Neural cell (in vitro differentiated cells): ENCODE data around the gene SUPT3H. TPM values are rescaled to one million over a fixed set of nuclear protein-coding genes. Genes with fewer than 3 reads are reported as not detected.

Source experiments
- H2AFZ ChIP-seq: fragments of 200-600, 300-800 bp; sonication (generic), shearing (Covaris generic); 2 replicates; pipeline ENCODE4 v1.6.0; 2014; ENCODE audit warnings: low read depth, mild to moderate bottlenecking, antibody characterized with exemption, low read length, moderate library complexity
- H3F3A ChIP-seq: fragments of 200-600 bp; shearing (Covaris generic); 2 replicates; pipeline ENCODE4 v1.6.1; 2016; ENCODE audit warnings: mild to moderate bottlenecking, moderate library complexity, mixed read lengths, antibody characterized with exemption, low read length; ENCODE audit not compliant: insufficient read depth, poor library complexity, severe bottlenecking
- H3K27ac ChIP-seq: fragments of 200-600, 300-800 bp; sonication (generic), shearing (Covaris generic); 2 replicates; pipeline ENCODE4 v1.5.1; 2014; ENCODE audit warnings: mild to moderate bottlenecking, low read length, moderate library complexity
- H3K27me3 ChIP-seq: fragments of 300-800, 200-600 bp; sonication (generic), shearing (Covaris generic); 2 replicates; pipeline ENCODE4 v1.6.0; 2014; ENCODE audit warnings: mild to moderate bottlenecking, low read depth, low read length, moderate library complexity; ENCODE audit not compliant: insufficient read depth
- H3K36me3 ChIP-seq: fragments of 300-800, 200-600 bp; sonication (generic), shearing (Covaris generic); 2 replicates; pipeline ENCODE4 v1.5.1; 2014; ENCODE audit warnings: mild to moderate bottlenecking, antibody characterized with exemption, low read length, moderate library complexity; ENCODE audit not compliant: insufficient read depth
- H3K4me2 ChIP-seq: fragments of 300-800, 200-600 bp; sonication (generic), shearing (Covaris generic); 2 replicates; pipeline ENCODE4 v1.6.0; 2014; ENCODE audit warnings: mild to moderate bottlenecking, low read length
- H3K4me3 ChIP-seq: fragments of 300-800, 200-600 bp; sonication (generic), shearing (Covaris generic); 2 replicates; pipeline ENCODE4 v1.5.1; 2014; ENCODE audit warnings: mild to moderate bottlenecking, low read length, moderate library complexity
- H3K79me2 ChIP-seq: fragments of 200-600 bp; shearing (Covaris generic); replicated peaks from 2 replicates; pipeline ENCODE4 v1.6.0; 2014; ENCODE audit warnings: mild to moderate bottlenecking, low read length, moderate library complexity; ENCODE audit not compliant: insufficient read depth
- H3K9ac ChIP-seq: fragments of 300-800, 200-600 bp; sonication (generic), shearing (Covaris generic); 2 replicates; pipeline ENCODE4 v1.6.1; 2016; ENCODE audit warnings: mild to moderate bottlenecking, low read length, mixed read lengths
- H3K9me2 ChIP-seq: fragments of 200-600 bp; shearing (Covaris generic); 2 replicates; pipeline ENCODE4 v1.6.1; 2016; ENCODE audit warnings: mild to moderate bottlenecking, low read length, mixed read lengths; ENCODE audit not compliant: insufficient read depth
- H3K9me3 ChIP-seq: fragments of 200-600, 300-800 bp; sonication (generic), shearing (Covaris generic); 2 replicates; pipeline ENCODE4 v1.6.1; 2016; ENCODE audit warnings: mild to moderate bottlenecking, mixed run types, low read length, moderate library complexity, mixed read lengths
- H4K20me1 ChIP-seq: fragments of 200-600 bp; shearing (Covaris generic); 2 replicates; pipeline ENCODE4 v1.6.1; 2016; ENCODE audit warnings: mild to moderate bottlenecking, mixed run types; ENCODE audit not compliant: insufficient read depth
- EP300 ChIP-seq: fragments of 450-650 bp; conservative IDR thresholded peaks from 2 replicates; pipeline ENCODE4 v1.6.1; 2014; ENCODE audit warnings: antibody characterized with exemption, mild to moderate bottlenecking, moderate library complexity; ENCODE audit not compliant: poor library complexity, severe bottlenecking
- EZH2 ChIP-seq: fragments of 200-600, 300-800 bp; shearing (Covaris generic), sonication (generic); IDR thresholded peaks from 2 replicates; pipeline ENCODE4 v1.6.1; 2014; ENCODE audit warnings: antibody characterized with exemption, low read length, borderline replicate concordance, mild to moderate bottlenecking; ENCODE audit not compliant: insufficient read depth, poor library complexity, severe bottlenecking
- MXI1 ChIP-seq: fragments of 450-650 bp; conservative IDR thresholded peaks from 2 replicates; pipeline ENCODE4 v1.6.1; 2014; ENCODE audit warnings: antibody characterized with exemption, mild to moderate bottlenecking; ENCODE audit not compliant: poor library complexity, severe bottlenecking
- POLR2AphosphoS5 ChIP-seq: IDR thresholded peaks from 2 replicates; pipeline ENCODE4 v1.6.1; 2012
- RAD21 ChIP-seq: fragments of 450-650 bp; conservative IDR thresholded peaks from 2 replicates; pipeline ENCODE4 v1.6.1; 2014; ENCODE audit warnings: antibody characterized with exemption, mild to moderate bottlenecking, moderate library complexity
- SMC3 ChIP-seq: fragments of 450-650 bp; conservative IDR thresholded peaks from 2 replicates; pipeline ENCODE4 v1.6.1; 2014; ENCODE audit warnings: antibody characterized with exemption, mild to moderate bottlenecking, moderate library complexity; ENCODE audit not compliant: poor library complexity
- TAF1 ChIP-seq: IDR thresholded peaks from 2 replicates; pipeline ENCODE4 v1.6.1; 2012; ENCODE audit warnings: low read depth
- polyA plus RNA-seq: library from polyadenylated mRNA; depleted of rRNA; stranded (reverse); fragments of >200 nt; gene quantifications from 2 replicates; pipeline ENCODE4 v1.2.3, GENCODE V29; 2014
- TF ChIP-seq, protein P1 (sequence below): IDR thresholded peaks from 2 replicates; pipeline ENCODE4 v1.6.1; 2012; ENCODE audit warnings: borderline replicate concordance
- TF ChIP-seq, protein P2 (sequence below): fragments of 450-650 bp; IDR thresholded peaks from 2 replicates; pipeline ENCODE4 v1.5.1; 2014; ENCODE audit warnings: antibody characterized with exemption, mild to moderate bottlenecking, moderate library complexity; ENCODE audit not compliant: poor library complexity, severe bottlenecking

The SUPT3H gene
- polyA plus RNA-seq, 1 donor from 2014 or later, result 6.8 TPM

DNA sequence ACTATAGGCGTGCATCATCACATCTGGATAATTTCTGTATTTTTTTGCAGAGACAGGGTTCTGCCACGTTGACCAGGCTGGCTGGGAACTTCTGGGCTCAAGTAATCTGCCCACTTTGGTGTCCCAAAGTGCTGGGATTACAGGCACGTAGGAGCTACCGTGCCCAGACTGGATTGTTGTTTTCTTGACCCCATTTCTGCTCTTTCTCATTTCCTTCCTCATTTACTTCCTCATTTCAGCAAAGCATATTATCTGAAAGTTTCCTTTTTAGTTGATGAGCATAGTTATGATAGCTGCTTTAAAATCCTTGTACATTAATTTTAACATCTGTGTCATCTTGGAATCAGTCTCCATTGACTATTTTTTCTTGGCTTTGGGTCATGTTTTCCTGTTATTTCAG lies 350.6 kb downstream of the SUPT3H start:
- H3K9me3 ChIP-seq, result peaks cover 3% of the 10 kb centered on the region
- no peak overlapping the region for H2AFZ ChIP-seq
- no peaks in the 10 kb centered on the region for H3K9me2 ChIP-seq
- H3F3A ChIP-seq, result no peaks in the 10 kb centered on the region
- no peak overlapping the region for H3K4me3 ChIP-seq
- no peak for TF ChIP-seq POLR2AphosphoS5
- no peak for TF ChIP-seq RAD21
- TF ChIP-seq MXI1, result no peak
- TF ChIP-seq EZH2, result no peak
- TF ChIP-seq TAF1, result no peak
- no peak for TF ChIP-seq EP300
- TF ChIP-seq, protein P1, sequence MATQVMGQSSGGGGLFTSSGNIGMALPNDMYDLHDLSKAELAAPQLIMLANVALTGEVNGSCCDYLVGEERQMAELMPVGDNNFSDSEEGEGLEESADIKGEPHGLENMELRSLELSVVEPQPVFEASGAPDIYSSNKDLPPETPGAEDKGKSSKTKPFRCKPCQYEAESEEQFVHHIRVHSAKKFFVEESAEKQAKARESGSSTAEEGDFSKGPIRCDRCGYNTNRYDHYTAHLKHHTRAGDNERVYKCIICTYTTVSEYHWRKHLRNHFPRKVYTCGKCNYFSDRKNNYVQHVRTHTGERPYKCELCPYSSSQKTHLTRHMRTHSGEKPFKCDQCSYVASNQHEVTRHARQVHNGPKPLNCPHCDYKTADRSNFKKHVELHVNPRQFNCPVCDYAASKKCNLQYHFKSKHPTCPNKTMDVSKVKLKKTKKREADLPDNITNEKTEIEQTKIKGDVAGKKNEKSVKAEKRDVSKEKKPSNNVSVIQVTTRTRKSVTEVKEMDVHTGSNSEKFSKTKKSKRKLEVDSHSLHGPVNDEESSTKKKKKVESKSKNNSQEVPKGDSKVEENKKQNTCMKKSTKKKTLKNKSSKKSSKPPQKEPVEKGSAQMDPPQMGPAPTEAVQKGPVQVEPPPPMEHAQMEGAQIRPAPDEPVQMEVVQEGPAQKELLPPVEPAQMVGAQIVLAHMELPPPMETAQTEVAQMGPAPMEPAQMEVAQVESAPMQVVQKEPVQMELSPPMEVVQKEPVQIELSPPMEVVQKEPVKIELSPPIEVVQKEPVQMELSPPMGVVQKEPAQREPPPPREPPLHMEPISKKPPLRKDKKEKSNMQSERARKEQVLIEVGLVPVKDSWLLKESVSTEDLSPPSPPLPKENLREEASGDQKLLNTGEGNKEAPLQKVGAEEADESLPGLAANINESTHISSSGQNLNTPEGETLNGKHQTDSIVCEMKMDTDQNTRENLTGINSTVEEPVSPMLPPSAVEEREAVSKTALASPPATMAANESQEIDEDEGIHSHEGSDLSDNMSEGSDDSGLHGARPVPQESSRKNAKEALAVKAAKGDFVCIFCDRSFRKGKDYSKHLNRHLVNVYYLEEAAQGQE, result no peak
- TF ChIP-seq, protein P2, sequence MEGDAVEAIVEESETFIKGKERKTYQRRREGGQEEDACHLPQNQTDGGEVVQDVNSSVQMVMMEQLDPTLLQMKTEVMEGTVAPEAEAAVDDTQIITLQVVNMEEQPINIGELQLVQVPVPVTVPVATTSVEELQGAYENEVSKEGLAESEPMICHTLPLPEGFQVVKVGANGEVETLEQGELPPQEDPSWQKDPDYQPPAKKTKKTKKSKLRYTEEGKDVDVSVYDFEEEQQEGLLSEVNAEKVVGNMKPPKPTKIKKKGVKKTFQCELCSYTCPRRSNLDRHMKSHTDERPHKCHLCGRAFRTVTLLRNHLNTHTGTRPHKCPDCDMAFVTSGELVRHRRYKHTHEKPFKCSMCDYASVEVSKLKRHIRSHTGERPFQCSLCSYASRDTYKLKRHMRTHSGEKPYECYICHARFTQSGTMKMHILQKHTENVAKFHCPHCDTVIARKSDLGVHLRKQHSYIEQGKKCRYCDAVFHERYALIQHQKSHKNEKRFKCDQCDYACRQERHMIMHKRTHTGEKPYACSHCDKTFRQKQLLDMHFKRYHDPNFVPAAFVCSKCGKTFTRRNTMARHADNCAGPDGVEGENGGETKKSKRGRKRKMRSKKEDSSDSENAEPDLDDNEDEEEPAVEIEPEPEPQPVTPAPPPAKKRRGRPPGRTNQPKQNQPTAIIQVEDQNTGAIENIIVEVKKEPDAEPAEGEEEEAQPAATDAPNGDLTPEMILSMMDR, result no peak
- TF ChIP-seq SMC3, result no peak
- no peak overlapping the region for H3K9ac ChIP-seq
- H3K36me3 ChIP-seq, result no peaks in the 10 kb centered on the region
- H3K27me3 ChIP-seq, result no peaks in the 10 kb centered on the region
- no peaks in the 10 kb centered on the region for H3K79me2 ChIP-seq
- H3K4me2 ChIP-seq, result no peak overlapping the region
- no peaks in the 10 kb centered on the region for H4K20me1 ChIP-seq
- no peak overlapping the region for H3K27ac ChIP-seq

DNA sequence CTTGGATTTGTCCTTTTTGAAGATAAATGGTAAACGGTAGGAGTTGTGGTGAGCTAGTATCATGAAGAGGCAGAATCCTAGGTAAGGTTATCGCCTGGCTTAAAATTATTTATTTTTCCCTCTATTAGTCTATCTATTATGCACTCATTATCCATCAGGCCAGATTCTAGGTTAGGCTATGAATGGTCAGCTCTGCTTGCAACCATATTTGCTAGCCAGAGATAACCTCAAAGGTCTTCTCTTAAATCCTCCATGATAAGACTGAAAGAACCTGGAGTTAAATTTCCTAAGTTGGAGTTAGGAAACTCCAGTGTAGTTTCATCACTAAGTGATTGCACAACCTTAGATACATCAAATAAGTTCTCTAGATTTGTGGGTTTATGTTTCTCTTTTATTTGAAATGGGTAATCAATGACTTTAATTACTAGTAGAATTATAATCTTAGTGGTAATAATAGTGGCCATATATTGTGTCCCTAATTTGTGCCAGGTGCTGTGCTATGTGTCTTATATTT lies 351.7 kb downstream of the SUPT3H start:
- Histone ChIP-seq H3K36me3 (no peaks in the 10 kb centered on the region), H3K4me3 (no peak overlapping the region), H3K9ac (no peak overlapping the region), H3F3A (no peaks in the 10 kb centered on the region), H3K9me2 (no peaks in the 10 kb centered on the region), H2AFZ (no peak overlapping the region), H4K20me1 (no peaks in the 10 kb centered on the region), H3K4me2 (no peak overlapping the region), H3K27me3 (no peaks in the 10 kb centered on the region), H3K79me2 (no peaks in the 10 kb centered on the region), H3K27ac (no peak overlapping the region), H3K9me3 (peaks cover 3% of the 10 kb centered on the region)
- TF ChIP-seq EP300, result no peak
- TF ChIP-seq, protein P2, result no peak
- no peak for TF ChIP-seq POLR2AphosphoS5
- TF ChIP-seq MXI1, result no peak
- TF ChIP-seq, protein P1, result no peak
- no peak for TF ChIP-seq TAF1
- no peak for TF ChIP-seq SMC3
- no peak for TF ChIP-seq RAD21
- no peak for TF ChIP-seq EZH2
